Activated gamma-delta T cell treated with anti-CD3 and anti-CD28 coated beads, Interleukin-2, amount 50 U/mL, for 16 hours (primary cell): Measurements from ENCODE around the gene AAR2.

ENCODE experiments used
- DNase-seq: peaks from one replicate; pipeline ENCODE4 v3.0.0-alpha.2; 2020; ENCODE audit warnings: low read depth

AAR2 gene

DNA sequence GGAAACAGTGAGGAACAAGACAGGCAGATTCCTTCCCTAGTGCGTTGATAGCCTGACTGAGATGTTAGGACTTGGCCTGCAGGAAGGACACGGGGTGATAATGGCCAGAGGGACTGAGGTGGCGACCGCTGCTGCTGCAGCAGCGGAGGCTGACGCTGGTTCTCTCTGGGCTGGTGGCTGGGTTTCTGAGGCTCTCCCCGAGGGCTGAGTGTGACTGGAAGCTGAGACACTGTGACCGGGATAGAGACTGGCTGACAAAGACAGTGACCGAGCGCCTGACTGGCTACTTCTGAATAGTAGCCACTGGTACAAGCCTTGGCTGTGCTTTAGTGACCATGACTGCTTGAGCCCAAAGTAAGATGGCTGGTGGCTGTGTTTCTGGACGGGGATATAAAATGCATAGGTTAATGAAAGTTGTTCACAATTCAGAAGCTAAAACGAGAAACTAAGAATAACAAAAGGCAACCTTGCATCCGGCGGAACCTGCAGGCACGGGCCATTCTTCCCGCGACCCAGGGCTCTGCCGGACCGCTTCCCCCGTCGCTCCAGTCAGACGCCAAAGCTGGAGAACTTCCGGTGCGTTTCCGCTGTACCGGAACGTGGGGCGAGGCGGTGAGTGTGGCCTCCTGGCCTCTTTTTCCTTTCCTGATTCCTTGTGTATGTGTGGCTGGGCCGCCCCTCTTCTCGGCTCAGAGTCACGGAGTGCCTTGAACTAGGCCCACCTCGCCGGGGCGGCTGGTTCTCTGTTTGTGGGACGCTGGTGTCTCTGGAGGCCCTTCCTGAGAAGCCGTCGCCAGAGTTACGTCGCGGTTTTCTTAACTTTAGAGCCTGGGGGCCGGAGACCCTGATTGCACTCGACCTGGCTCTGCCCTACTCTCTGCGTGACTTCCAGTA, at the start of gene AAR2:
AAR2 (plus strand) TSS at position 587 of the 894 bp plus-strand sequence. CDS start 3,391 bp downstream, outside the sequence.
- peak; percentile 71 for DNase-seq

GRCh38 chr20:36193977-36194712, 42.1 kb upstream of the AAR2 start:
- DNase-seq, result no peak

DNA sequence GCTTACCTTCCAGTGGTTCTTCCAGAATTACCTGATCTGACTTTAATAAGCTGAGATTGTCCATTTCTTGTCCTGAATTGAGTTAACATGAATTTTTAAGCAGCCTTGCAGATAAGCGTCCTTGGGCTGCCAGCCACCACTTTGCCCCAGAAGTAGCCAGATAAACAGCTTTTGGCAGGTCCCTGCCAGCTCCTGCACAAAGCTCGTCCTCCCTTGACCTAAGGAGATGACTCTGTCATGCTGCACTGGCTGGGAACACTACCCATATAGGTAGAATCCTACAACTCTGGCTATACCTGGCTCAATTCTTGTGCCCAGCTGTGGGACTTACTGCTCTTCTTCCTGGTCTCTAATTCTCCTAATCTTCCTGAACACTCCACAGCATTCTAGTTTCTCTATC, 39.6 kb upstream of the AAR2 start:
- DNase-seq, result no peak

GRCh38 chr20:36197271-36197670, 39.0 kb upstream of the AAR2 start:
- no peak for DNase-seq

- DNase-seq, result peak; percentile 68
Measured at GRCh38 chr20:36199345-36200257, 36.7 kb upstream of the AAR2 start.

- no peak for DNase-seq
Measured at GRCh38 chr20:36200451-36200850, 35.8 kb upstream of the AAR2 start.

- no peak for DNase-seq
Measured at GRCh38 chr20:36201198-36201597, 35.1 kb upstream of the AAR2 start.

GRCh38 chr20:36202891-36203338, 33.4 kb upstream of the AAR2 start:
- peak; percentile 71 for DNase-seq

GRCh38 chr20:36203861-36204260, 32.4 kb upstream of the AAR2 start:
- DNase-seq, result no peak

DNA sequence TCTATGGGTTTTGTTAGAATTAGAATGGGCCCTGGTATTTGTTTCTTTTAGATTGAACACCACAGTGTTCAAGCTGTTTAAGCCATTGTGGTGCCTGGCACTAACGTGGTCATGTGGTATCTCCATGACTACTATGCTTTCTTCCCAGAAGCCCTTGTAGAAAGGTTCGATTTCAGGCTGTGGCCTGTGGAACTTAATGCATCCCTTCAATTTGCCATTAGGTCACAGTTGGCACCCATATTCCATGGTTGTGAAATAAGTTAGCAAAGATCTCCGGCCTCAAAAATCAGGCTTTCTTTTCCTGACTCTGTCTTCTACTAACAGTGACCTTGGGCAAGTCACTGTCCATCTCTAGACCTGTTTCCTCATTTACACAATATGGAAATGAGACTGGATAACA, 31.3 kb upstream of the AAR2 start:
- no peak for DNase-seq

DNA sequence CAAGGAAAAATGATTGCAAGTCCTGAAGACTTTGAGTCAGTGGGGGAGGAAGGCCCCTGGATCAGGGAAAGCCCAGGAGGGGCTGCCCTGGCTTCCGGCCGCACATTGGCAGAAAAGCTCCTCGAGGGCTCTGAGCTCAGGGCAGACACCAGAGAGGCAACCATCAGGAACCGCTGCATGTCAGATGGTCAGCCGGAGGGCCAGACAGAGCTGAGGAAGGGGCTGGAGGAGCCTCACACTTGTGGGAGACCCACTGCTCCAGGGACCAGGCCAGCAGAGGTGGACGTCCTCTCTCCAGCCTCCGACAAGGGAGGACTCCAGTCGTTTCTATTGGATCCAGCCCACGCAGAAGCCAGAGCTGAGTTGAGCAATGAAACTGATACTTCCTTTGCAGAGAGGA, 30.2 kb upstream of the AAR2 start:
- no peak for DNase-seq

GRCh38 chr20:36206641-36207040, 29.6 kb upstream of the AAR2 start:
- no peak for DNase-seq

- DNase-seq, result no peak
Measured at GRCh38 chr20:36207602-36208001, 28.7 kb upstream of the AAR2 start.

GRCh38 chr20:36208257-36208656, 28.0 kb upstream of the AAR2 start:
- DNase-seq, result no peak

DNA sequence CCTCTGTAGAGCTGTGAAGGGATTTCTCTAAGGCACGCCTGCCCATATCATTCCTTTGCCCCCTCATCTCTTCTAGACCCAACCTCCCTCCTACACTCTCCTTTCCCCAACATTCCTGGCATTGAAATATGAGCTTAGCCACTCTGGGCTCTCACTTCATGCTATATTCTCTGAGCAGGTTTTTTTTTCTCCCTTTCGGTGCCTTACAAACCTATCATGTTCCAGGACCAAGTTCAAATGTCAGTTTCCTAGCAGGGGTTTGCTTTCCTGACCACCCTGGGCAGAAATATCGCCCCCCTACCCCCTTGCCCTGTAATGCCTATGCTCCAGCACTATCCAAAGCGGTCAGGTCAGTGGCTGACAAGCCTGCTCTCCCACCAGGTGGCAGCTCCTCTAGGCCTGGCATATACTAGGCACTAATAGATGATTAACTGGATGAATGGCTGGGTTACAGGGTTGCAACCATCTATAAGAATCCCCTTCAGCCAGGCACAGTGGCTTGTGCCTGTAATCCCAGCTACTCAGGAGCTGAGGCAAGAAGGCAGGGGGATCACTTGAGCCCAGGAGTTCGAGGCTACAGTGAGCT, 25.7 kb upstream of the AAR2 start:
- DNase-seq, result no peak

- no peak for DNase-seq
Measured at GRCh38 chr20:36213362-36213761, 22.9 kb upstream of the AAR2 start.

- DNase-seq, result no peak
Measured at GRCh38 chr20:36214684-36215256, 21.5 kb upstream of the AAR2 start.

DNA sequence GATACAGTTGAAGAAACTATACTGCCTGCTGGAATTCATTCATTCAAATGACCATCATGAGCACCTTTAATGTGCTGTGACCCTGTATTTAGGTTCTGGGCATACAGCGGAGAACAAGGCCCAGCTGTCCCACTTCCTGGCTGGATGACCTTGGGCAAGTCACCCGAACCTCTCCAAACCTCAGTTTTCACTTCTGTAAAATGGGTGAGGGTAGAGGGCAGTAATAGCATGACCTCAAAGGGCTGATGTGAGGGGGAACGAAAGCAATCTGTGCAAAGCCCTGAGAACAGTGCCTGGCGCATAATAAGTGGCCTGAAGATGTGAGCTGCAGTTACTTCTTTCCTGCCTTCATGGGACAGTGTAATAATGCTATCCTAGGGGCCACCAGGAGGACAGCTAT, 20.5 kb upstream of the AAR2 start:
- no peak for DNase-seq

DNA sequence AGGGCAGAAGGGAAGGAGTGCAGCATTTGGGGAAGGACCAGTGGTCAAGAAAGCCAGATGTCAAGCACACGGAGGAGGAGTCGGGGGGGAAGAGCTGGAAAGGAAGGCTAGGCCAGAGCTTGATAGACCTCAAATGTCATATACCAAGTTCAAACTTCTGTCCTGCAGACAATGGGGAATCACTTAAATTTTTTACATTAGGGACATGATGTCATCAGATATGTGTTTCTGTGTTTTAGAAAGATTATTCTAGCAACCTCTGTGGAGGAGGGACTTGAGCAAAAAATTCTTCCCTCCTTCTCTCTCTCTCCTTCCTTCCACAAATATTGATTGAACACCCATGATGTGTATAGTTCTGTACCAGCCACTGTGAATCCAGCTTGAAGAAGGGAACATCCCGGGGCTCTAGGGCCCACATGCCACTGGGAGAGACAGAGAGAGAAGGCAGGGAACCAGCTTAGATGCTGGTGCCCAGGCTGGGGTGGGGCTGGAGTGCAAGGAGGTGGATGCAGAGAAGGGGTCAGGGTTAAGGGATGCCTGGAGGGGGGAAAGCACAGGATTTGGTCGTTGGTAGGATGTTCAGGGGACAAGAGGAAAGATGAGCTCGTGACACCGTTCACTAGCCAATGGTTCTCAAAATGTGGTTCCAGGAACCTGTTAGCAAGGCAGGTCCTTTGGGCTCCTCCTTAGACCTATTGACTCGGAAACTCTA, 19.8 kb upstream of the AAR2 start:
- DNase-seq, result no peak

DNA sequence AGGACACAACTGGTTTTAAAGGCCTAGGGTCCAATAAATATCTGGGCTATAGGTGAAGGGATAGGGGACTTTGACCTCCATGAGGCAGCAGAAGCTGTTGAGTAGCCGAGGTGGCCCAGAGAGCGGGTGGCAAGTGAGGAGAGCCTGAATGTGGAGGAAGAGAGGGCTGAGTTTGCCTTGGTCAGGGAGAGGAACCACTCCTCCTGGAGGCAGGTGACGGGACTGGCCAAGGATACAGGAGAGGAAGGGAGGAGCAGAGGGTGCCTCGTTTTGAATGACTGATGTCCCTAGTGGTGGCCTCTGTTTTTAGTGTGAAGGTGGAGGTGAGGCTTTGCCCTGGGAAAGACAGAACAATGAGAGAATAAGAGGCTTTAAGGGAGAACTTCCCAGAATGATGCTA, 19.1 kb upstream of the AAR2 start:
- DNase-seq, result no peak
